Measurements from ENCODE around the gene ZDHHC14. TPM values are rescaled to one million over a fixed set of nuclear protein-coding genes. Genes with fewer than 3 reads are reported as not detected.

The ZDHHC14 gene
- total RNA-seq, 4 donors from 2014 or later, result 11.4 to 20.8 (median 15.6) TPM

- no peak for TF ChIP-seq POLR2A (IDR thresholded peaks at IDR 0.05)
- TF ChIP-seq, protein P1, sequence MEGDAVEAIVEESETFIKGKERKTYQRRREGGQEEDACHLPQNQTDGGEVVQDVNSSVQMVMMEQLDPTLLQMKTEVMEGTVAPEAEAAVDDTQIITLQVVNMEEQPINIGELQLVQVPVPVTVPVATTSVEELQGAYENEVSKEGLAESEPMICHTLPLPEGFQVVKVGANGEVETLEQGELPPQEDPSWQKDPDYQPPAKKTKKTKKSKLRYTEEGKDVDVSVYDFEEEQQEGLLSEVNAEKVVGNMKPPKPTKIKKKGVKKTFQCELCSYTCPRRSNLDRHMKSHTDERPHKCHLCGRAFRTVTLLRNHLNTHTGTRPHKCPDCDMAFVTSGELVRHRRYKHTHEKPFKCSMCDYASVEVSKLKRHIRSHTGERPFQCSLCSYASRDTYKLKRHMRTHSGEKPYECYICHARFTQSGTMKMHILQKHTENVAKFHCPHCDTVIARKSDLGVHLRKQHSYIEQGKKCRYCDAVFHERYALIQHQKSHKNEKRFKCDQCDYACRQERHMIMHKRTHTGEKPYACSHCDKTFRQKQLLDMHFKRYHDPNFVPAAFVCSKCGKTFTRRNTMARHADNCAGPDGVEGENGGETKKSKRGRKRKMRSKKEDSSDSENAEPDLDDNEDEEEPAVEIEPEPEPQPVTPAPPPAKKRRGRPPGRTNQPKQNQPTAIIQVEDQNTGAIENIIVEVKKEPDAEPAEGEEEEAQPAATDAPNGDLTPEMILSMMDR (IDR thresholded peaks at IDR 0.05), result no peak
- no peak for TF ChIP-seq EP300 (IDR thresholded peaks at IDR 0.05)
- no peaks in the 10 kb centered on the region for H3K27me3 ChIP-seq
- 89% methylated on average over 15 of the region's 15 CpGs for WGBS, 2 donors
- no peak overlapping the region for H3K27ac ChIP-seq
- H3K4me3 ChIP-seq, result no peak overlapping the region
- H3K4me1 ChIP-seq, result peaks cover 0 to 24% (median 3%) of the 10 kb centered on the region in 4 donors
- peaks cover 0 to 11% (median 0%) of the 10 kb centered on the region in 3 donors for H3K36me3 ChIP-seq
- no peak for DNase-seq (ENCODE audit: low spot score in 2 of 2)
- no peaks in the 10 kb centered on the region for H3K9me3 ChIP-seq
These were observed 292.6 kb downstream of the ZDHHC14 start for GRCh38 chr6:157673596-157673995.

DNA sequence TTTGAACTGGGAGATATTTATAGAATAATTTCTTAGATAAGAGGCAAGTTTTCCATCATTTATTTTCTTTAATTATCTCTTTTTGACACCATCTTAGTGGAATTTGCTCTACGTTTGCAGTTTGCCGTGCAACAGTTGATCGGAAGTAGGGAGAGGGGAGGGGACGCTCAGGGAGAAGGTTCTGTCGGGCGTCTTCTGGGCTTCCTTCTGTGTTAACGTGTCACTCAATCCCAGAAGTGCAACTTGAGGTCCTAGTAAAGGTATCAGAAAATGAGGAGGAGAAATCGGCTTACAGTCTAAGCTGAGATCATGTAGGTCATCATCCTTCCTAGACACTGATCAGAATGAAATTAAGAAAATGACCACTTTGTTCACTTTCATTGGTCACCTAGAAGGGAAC is 293.1 kb downstream of the ZDHHC14 start:
- DNase-seq (ENCODE audit: low spot score in 2 of 2), result no peak
- 81 to 92% methylated on average over 8 of the region's 8 CpGs for WGBS, 2 donors
- peaks cover 0 to 20% (median 3%) of the 10 kb centered on the region in 4 donors for H3K4me1 ChIP-seq

DNA sequence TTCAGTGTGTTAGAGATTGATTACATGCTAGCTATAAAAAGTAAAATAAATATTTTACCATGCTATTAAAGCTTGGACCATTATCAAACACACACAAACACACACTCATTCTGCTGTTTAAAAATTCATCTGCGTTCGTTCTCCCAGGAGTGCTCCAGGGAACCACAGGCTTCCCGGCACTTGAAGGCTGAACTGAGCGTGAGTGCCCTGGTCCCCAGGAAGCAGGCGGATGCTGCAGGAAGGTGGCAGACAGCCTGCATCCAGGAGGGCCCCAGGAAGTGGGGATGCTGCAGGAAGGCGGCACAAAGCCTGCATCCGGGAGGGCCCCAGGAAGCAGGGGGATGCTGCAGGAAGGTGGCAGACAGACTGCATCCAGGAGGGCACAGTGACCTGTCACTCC is 294.8 kb downstream of the ZDHHC14 start:
- peaks cover 0 to 2% (median 0%) of the 10 kb centered on the region in 4 donors for H3K4me1 ChIP-seq
- DNase-seq (ENCODE audit: low spot score in 2 of 2), result no peak
- no peaks in the 10 kb centered on the region for H3K27me3 ChIP-seq
- TF ChIP-seq, protein P1 (IDR thresholded peaks at IDR 0.05), result no peak
- no peak for TF ChIP-seq EP300 (IDR thresholded peaks at IDR 0.05)
- 81 to 90% methylated on average over 7 of the region's 7 CpGs for WGBS, 2 donors
- no peaks in the 10 kb centered on the region for H3K9me3 ChIP-seq
- H3K4me3 ChIP-seq, result no peak overlapping the region
- peaks cover 0 to 11% (median 0%) of the 10 kb centered on the region in 3 donors for H3K36me3 ChIP-seq
- H3K27ac ChIP-seq, result no peak overlapping the region

More for the DNA sequence above, 293.1 kb downstream of the ZDHHC14 start:
- TF ChIP-seq, protein P1 (IDR thresholded peaks at IDR 0.05), result no peak
- no peak for TF ChIP-seq EP300 (IDR thresholded peaks at IDR 0.05)
- TF ChIP-seq POLR2A (IDR thresholded peaks at IDR 0.05), result no peak
- Histone ChIP-seq H3K9me3 (no peaks in the 10 kb centered on the region), H3K4me3 (no peak overlapping the region), H3K36me3 (peaks cover 0 to 11% (median 0%) of the 10 kb centered on the region in 3 donors), H3K27ac (no peak overlapping the region), H3K27me3 (no peaks in the 10 kb centered on the region)

GRCh38 chr6:157676241-157676640 is 295.3 kb downstream of the ZDHHC14 start:
- 88 to 100% methylated on average over 6 to 7 of the region's 7 CpGs for WGBS, 2 donors
- H3K4me1 ChIP-seq, result no peaks in the 10 kb centered on the region

DNA sequence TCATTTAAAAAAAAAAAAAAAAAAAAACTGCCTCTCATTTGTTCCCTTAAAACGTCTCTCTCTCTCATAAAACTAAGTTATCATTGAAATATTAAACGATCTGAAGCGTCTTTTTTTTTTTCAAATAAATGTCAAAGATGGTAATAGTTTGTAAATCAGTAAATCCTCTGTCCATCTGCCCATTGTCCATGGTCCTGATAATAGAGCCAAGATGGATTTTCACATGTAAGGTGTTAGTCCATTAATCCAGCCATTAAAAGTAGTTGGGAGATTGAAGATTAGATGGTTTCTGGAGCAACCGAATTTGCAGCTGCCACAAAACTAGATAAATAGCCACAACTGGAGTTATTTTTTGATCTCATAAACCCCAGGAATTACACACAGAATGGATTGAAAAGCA is 296.2 kb downstream of the ZDHHC14 start:
- Histone ChIP-seq H3K4me3 (no peak overlapping the region), H3K27ac (no peak overlapping the region), H3K36me3 (peaks cover 0 to 11% (median 0%) of the 10 kb centered on the region in 3 donors), H3K9me3 (no peaks in the 10 kb centered on the region), H3K27me3 (no peaks in the 10 kb centered on the region), H3K4me1 (no peaks in the 10 kb centered on the region)
- no peak for TF ChIP-seq EP300 (IDR thresholded peaks at IDR 0.05)
- no peak for TF ChIP-seq POLR2A (IDR thresholded peaks at IDR 0.05)
- TF ChIP-seq, protein P1 (IDR thresholded peaks at IDR 0.05), result no peak
- 89 to 90% methylated on average over 4 of the region's 4 CpGs for WGBS, 2 donors
- DNase-seq (ENCODE audit: low spot score in 2 of 2), result no peak

More at GRCh38 chr6:157676241-157676640, 295.3 kb downstream of the ZDHHC14 start:
- no peak overlapping the region for H3K4me3 ChIP-seq
- H3K36me3 ChIP-seq, result peaks cover 0 to 11% (median 0%) of the 10 kb centered on the region in 3 donors
- no peak overlapping the region for H3K27ac ChIP-seq
- TF ChIP-seq POLR2A (IDR thresholded peaks at IDR 0.05) (no peak), EP300 (IDR thresholded peaks at IDR 0.05) (no peak)
- TF ChIP-seq, protein P1 (IDR thresholded peaks at IDR 0.05), result no peak
- no peaks in the 10 kb centered on the region for H3K9me3 ChIP-seq
- no peak for DNase-seq (ENCODE audit: low spot score in 2 of 2)
- no peaks in the 10 kb centered on the region for H3K27me3 ChIP-seq
